H1 (cell line): ENCODE measurements around the gene ACTR8. TPM values are rescaled to one million over a fixed set of nuclear protein-coding genes. Genes with fewer than 3 reads are reported as not detected.
A peak's percentile ranks its signal among the peaks of the same experiment; 100 is the strongest.

Experiments used
- CTCF ChIA-PET: fragments of 300-600 bp; sonication (Branson Sonifier 250); formaldehyde crosslinking; loops from one replicate; lab custom pipeline; 2021; ENCODE audit not compliant: partially characterized antibody; lab: Charles Lee
- POLR2A ChIA-PET: fragments of 300-600 bp; sonication (Branson Sonifier 250); formaldehyde crosslinking; loops from one replicate; lab custom pipeline; 2021; ENCODE audit warnings: inconsistent platforms; ENCODE audit not compliant: partially characterized antibody; lab: Charles Lee
- DNase-seq, 2 experiments: peaks; one replicate each; pipeline versions ENCODE4 v3.0.0 to v3.0.0-alpha.2; 2010 to 2022; ENCODE audit warnings: low spot score in 2 of 2, low read depth in 1 of 2, mixed read lengths in 1 of 2
- FAIRE-seq: peaks from 2 replicates; lab custom pipeline; 2011; peaks lifted over from hg19 to GRCh38; lab: Jason Lieb, UNC
- H2AFZ ChIP-seq: 2 replicates; pipeline ENCODE4 v1.8.1; 2012; ENCODE audit warnings: low read length, inconsistent platforms
- H2AK5ac ChIP-seq: 2 replicates; pipeline ENCODE4 v1.6.1; 2013; ENCODE audit warnings: low read depth, low read length
- H2BK120ac ChIP-seq: replicated peaks from 2 replicates; pipeline ENCODE3; 2013; ENCODE audit warnings: low read depth, low read length, inconsistent platforms
- H2BK12ac ChIP-seq: 2 replicates; pipeline ENCODE4 v1.6.1; 2013; ENCODE audit warnings: low read depth, low read length
- H2BK15ac ChIP-seq: 2 replicates; pipeline ENCODE4 v1.6.1; 2013; ENCODE audit warnings: low read length
- H2BK20ac ChIP-seq: 2 replicates; pipeline ENCODE4 v1.6.1; 2013; ENCODE audit warnings: low read length
- H2BK5ac ChIP-seq: 2 replicates; pipeline ENCODE4 v1.6.1; 2013; ENCODE audit warnings: low read depth, low read length
- H3K14ac ChIP-seq: 2 replicates; pipeline ENCODE4 v1.6.1; 2013; ENCODE audit warnings: inconsistent platforms; ENCODE audit not compliant: insufficient read length
- H3K18ac ChIP-seq: 2 replicates; pipeline ENCODE4 v1.6.1; 2013; ENCODE audit warnings: low read length; ENCODE audit errors: extremely low read depth
- H3K23ac ChIP-seq: 2 replicates; pipeline ENCODE4 v1.6.1; 2013; ENCODE audit warnings: inconsistent platforms; ENCODE audit not compliant: insufficient read length
- H3K23me2 ChIP-seq: 2 replicates; pipeline ENCODE4 v1.6.1; 2013; ENCODE audit warnings: low read depth, low read length
- H3K27ac ChIP-seq: 2 replicates; pipeline ENCODE4 v1.6.1; 2011; ENCODE audit warnings: low read depth, low read length, inconsistent platforms
- H3K27me3 ChIP-seq, 4 experiments: replicated peaks in 1 of 4; 1 replicate in 1 of 4; 2 replicates in 3 of 4; pipeline versions ENCODE4 v1.6.1 to v1.8.1; 2011 to 2013; ENCODE audit warnings: low read length in 3 of 4, mild to moderate bottlenecking in 3 of 4, inconsistent platforms in 2 of 4, mixed read lengths in 2 of 4, moderate library complexity in 1 of 4; ENCODE audit not compliant: control insufficient read depth in 3 of 4, insufficient read depth in 3 of 4; ENCODE audit errors: extremely low read depth in 1 of 4
- H3K36me3 ChIP-seq, 4 experiments: 2 replicates each; pipeline versions ENCODE4 v1.6.1 to v1.8.1; 2011 to 2013; ENCODE audit warnings: mild to moderate bottlenecking in 4 of 4, low read length in 3 of 4, moderate library complexity in 2 of 4, control low read depth in 1 of 4, inconsistent platforms in 1 of 4; ENCODE audit not compliant: insufficient read depth in 4 of 4, control insufficient read depth in 2 of 4
- H3K4ac ChIP-seq: replicated peaks from 2 replicates; pipeline ENCODE3; 2013; ENCODE audit warnings: low read length, low read depth, mixed read lengths, inconsistent platforms; ENCODE audit not compliant: insufficient read length
- H3K4me1 ChIP-seq, 4 experiments: replicated peaks in 1 of 4; 1 replicate in 1 of 4; 2 replicates in 3 of 4; pipeline versions ENCODE4 v1.6.1 to v1.8.1; 2011 to 2013; ENCODE audit warnings: low read length in 3 of 4, inconsistent platforms in 2 of 4, mixed read lengths in 1 of 4; ENCODE audit not compliant: insufficient read depth in 4 of 4, control insufficient read depth in 3 of 4
- H3K4me2 ChIP-seq, 2 experiments: 2 replicates each; pipeline versions ENCODE4 v1.6.1 to v1.8.1; 2011 to 2013; ENCODE audit warnings: low read depth in 2 of 2, low read length in 2 of 2, control low read depth in 1 of 2, inconsistent platforms in 1 of 2, mild to moderate bottlenecking in 1 of 2; ENCODE audit not compliant: insufficient read depth in 1 of 2
- H3K4me3 ChIP-seq, 4 experiments: fragments of 200-600, 300-600 bp in 1 of 4; sonication (generic), shearing (Covaris generic), sonication (Bioruptor Twin) in 1 of 4; 2 replicates each; pipeline versions ENCODE4 v1.5.1 to v1.8.1; 2011 to 2016; ENCODE audit warnings: low read length in 4 of 4, low read depth in 3 of 4, control low read depth in 2 of 4, inconsistent platforms in 2 of 4, mild to moderate bottlenecking in 2 of 4, mixed read lengths in 1 of 4, moderate library complexity in 1 of 4; ENCODE audit not compliant: insufficient read depth in 2 of 4; ENCODE audit errors: extremely low read depth in 1 of 4
- H3K56ac ChIP-seq: replicated peaks from 2 replicates; pipeline ENCODE3; 2013; ENCODE audit warnings: low read depth, mild to moderate bottlenecking, mixed read lengths, low read length, inconsistent platforms; ENCODE audit not compliant: insufficient read length
- H3K79me1 ChIP-seq: 2 replicates; pipeline ENCODE4 v1.6.1; 2013; ENCODE audit warnings: low read depth, low read length, control low read depth
- H3K79me2 ChIP-seq, 2 experiments: 2 replicates each; pipeline versions ENCODE4 v1.6.1 to v1.8.1; 2012 to 2013; ENCODE audit warnings: low read length in 2 of 2, mild to moderate bottlenecking in 2 of 2, inconsistent platforms in 1 of 2; ENCODE audit not compliant: insufficient read depth in 2 of 2, control insufficient read depth in 1 of 2
- H3K9ac ChIP-seq, 4 experiments: replicated peaks in 1 of 4; 1 replicate in 1 of 4; 2 replicates in 3 of 4; pipeline versions ENCODE4 v1.6.1 to v1.8.1; 2011 to 2013; ENCODE audit warnings: low read depth in 3 of 4, low read length in 3 of 4, control low read depth in 2 of 4, mild to moderate bottlenecking in 2 of 4, moderate library complexity in 2 of 4, inconsistent platforms in 1 of 4; ENCODE audit errors: extremely low read depth in 1 of 4
- H3K9me3 ChIP-seq, 2 experiments: 2 replicates each; pipeline versions ENCODE4 v1.6.1 to v1.8.1; 2012 to 2013; ENCODE audit warnings: mild to moderate bottlenecking in 2 of 2, moderate library complexity in 2 of 2, control low read depth in 1 of 2, inconsistent platforms in 1 of 2, low read depth in 1 of 2, low read length in 1 of 2, mixed read lengths in 1 of 2; ENCODE audit not compliant: insufficient read depth in 2 of 2
- H4K20me1 ChIP-seq, 2 experiments: replicated peaks in 1 of 2; 2 replicates each; pipeline versions ENCODE3 to v1.8.1; 2011 to 2013; ENCODE audit warnings: inconsistent platforms in 2 of 2, low read length in 2 of 2, mild to moderate bottlenecking in 1 of 2; ENCODE audit not compliant: insufficient read depth in 2 of 2, control insufficient read depth in 1 of 2
- H4K5ac ChIP-seq: 2 replicates; pipeline ENCODE4 v1.6.1; 2013; ENCODE audit warnings: low read length, low read depth, mixed read lengths, inconsistent platforms; ENCODE audit not compliant: insufficient read length
- H4K8ac ChIP-seq: 2 replicates; pipeline ENCODE4 v1.8.0; 2013; ENCODE audit warnings: mild to moderate bottlenecking, moderate library complexity, low read length, inconsistent platforms; ENCODE audit not compliant: insufficient read depth; ENCODE audit errors: extremely low read depth
- H4K91ac ChIP-seq: replicated peaks from 2 replicates; pipeline ENCODE3; 2013; ENCODE audit warnings: low read length, mixed read lengths, inconsistent platforms; ENCODE audit not compliant: insufficient read length
- CEBPB ChIP-seq: IDR thresholded peaks from 2 replicates; pipeline ENCODE4 v1.6.1; 2012; ENCODE audit warnings: low read depth, low read length
- CTCF ChIP-seq, 3 experiments: IDR thresholded peaks; 1 replicate in 2 of 3; 2 replicates in 1 of 3; pipeline versions ENCODE4 v1.5.1 to v1.6.1; 2011; ENCODE audit warnings: low read length in 3 of 3, mild to moderate bottlenecking in 3 of 3, inconsistent platforms in 2 of 3, low read depth in 1 of 3, moderate library complexity in 1 of 3; ENCODE audit not compliant: insufficient read depth in 1 of 3; ENCODE audit errors: control extremely low read depth in 1 of 3
- RAD21 ChIP-seq, 2 experiments: IDR thresholded peaks in 1 of 2; conservative IDR thresholded peaks in 1 of 2; 2 replicates each; pipeline ENCODE4 v1.6.1; 2011; ENCODE audit warnings: low read depth in 2 of 2, low read length in 2 of 2, improper control_type of control experiment in 1 of 2, inconsistent platforms in 1 of 2, mild to moderate bottlenecking in 1 of 2, moderate library complexity in 1 of 2
- WGBS, 2 experiments: shearing (Covaris generic) in 1 of 2; methylation state at CpG; one replicate each; pipeline versions ENCODE4 v1.1.6 to v1.1.7; 2013 to 2015; ENCODE audit warnings: low lambda C conversion rate in 2 of 2, mixed read lengths in 2 of 2, inconsistent platforms in 1 of 2, low coverage in 1 of 2, missing lambda C conversion rate in 1 of 2; ENCODE audit not compliant: insufficient replicate concordance in 2 of 2, insufficient coverage in 1 of 2, insufficient read length in 1 of 2; ENCODE audit errors: extremely low coverage in 1 of 2, missing lambda C conversion rate in 1 of 2; 5-methylcytosine and 5-hydroxymethylcytosine counted together
- polyA plus RNA-seq, 7 experiments: library from polyadenylated mRNA; depleted of rRNA in 3 of 7; stranded (reverse) in 5 of 7; unstranded in 2 of 7; fragments of >200 nt in 5 of 7; fragments of 200-250 nt in 2 of 7; gene quantifications; 1 replicate in 5 of 7; 2 replicates in 1 of 7; 4 replicates in 1 of 7; pipeline versions ENCODE4 v1.2.1 to v1.2.3, GENCODE V29; 2011 to 2013; ENCODE audit warnings: missing spikeins in 2 of 7, mixed read lengths in 2 of 7
- total RNA-seq: library from RNA; stranded (reverse); fragmentation: NEBNext Ultra II Directional; extraction: Animal tissue kit (Norgen Biotek cat#: 25700); gene quantifications from 2 replicates; pipeline ENCODE4 v1.2.1, GENCODE V29; 2021

The ACTR8 gene
- total and polyA plus RNA-seq, 2 of the 8 experiments (the other 6 are each of a cell fraction or from before 2014, with no cell fraction given) = 8.3 to 26.9 TPM

DNA sequence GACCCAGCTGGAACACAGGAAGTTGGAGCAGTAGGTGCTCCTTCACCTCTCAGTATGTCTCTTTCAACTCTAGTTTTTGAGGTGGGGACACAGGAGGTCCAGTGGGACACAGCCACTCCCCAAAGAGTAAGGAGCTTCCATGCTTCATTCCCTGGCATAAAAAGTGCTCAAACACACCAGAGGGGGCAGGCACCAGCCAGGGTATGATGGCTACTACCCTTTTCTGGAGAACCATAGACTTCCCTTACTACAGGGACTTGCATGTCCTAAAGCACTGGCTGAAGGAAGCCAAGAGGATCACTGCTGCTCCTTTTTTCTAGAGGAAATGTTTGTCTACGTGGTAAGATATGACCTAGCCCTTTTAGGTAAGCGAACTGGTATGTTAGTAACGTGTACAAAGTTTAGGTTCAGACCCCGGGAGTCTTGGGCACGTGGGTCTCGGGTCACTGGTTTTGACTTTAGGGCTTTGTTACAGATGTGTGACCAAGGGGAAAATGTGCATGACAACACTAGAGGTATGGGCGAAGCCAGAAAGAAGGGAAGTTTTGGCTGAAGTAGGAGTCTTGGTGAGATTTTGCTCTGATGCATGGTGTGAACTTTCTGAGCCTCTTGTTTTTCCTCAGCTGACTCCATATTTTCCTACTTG, 23.7 kb downstream of the ACTR8 start:
- Histone ChIP-seq H4K91ac (no peak overlapping the region), H2AFZ (no peak overlapping the region), H3K56ac (no peak overlapping the region), H3K4me1 (no peaks in the 10 kb centered on the region), H3K79me2 (no peaks in the 10 kb centered on the region), H2BK15ac (no peak overlapping the region), H3K36me3 (peaks cover 2 to 26% (median 16%) of the 10 kb centered on the region in 4 experiments; a peak in 6 of 8 replicates), H3K79me1 (no peaks in the 10 kb centered on the region; the same call in 1 of the 2 replicates), H3K23ac (no peak overlapping the region), H2BK5ac (no peak overlapping the region), H3K23me2 (no peaks in the 10 kb centered on the region), H4K8ac (no peak overlapping the region), H2BK12ac (no peak overlapping the region), H3K27ac (no peak overlapping the region), H3K27me3 (no peaks in the 10 kb centered on the region), H3K18ac (no peak overlapping the region), H2BK120ac (no peak overlapping the region), H3K9ac (no peak overlapping the region), H3K14ac (no peak overlapping the region), H4K20me1 (peaks cover 1 to 2% of the 10 kb centered on the region in 2 experiments), H2AK5ac (no peak overlapping the region), H2BK20ac (no peak overlapping the region), H3K9me3 (no peaks in the 10 kb centered on the region), H3K4me3 (no peak overlapping the region), H4K5ac (no peak overlapping the region), H3K4ac (no peak overlapping the region), H3K4me2 (no peak overlapping the region)
- TF ChIP-seq CEBPB (no peak), CTCF (IDR thresholded peaks at IDR 0.05; ENCODE audit: control extremely low read depth in 1 of 3, insufficient read depth in 1 of 3, low read depth in 1 of 3, low read length in 3 of 3) (peak in 1 of 3 experiments; percentile 35; a peak in 1 of 4 replicates), RAD21 (IDR thresholded peaks at IDR 0.05 in 1 of 2, conservative IDR thresholded peaks at IDR 0.05 in 1 of 2; ENCODE audit: low read depth in 2 of 2, low read length in 2 of 2) (peak in 1 of 2 experiments; percentile 19; a peak in 2 of 4 replicates)
- FAIRE-seq (no peak), DNase-seq (no peak)
- WGBS, 2 experiments = 82% methylated on average over 7 of the region's 7 CpGs; no CpG with 5 or more reads in 1 of the 2 experiments
- ChIA-PET POLR2A (interaction anchor here (1.0 to 1.1 kb wide), 2 partner anchors 11 to 13 kb away, joined by 3 to 6 read pairs; no protein-coding TSS in a partner anchor), CTCF (interaction anchor here (0.6 to 1.3 kb wide), 6 partner anchors 11 to 366 kb away, joined by 3 to 5 read pairs (median 4); no protein-coding TSS in a partner anchor)
